Ovary (tissue), 9 donors: Measurements from ENCODE around the gene NUPR2. TPM values are rescaled to one million over a fixed set of nuclear protein-coding genes. Genes with fewer than 3 reads are reported as not detected.
"Not testable (repeated sequence)": the region's sequence is repeated elsewhere in the genome, so short reads cannot be mapped to it uniquely, and the experiment has no call there.

Experiments used
- DNase-seq, 5 donors: peaks; one replicate each; pipeline ENCODE4 v3.0.0-alpha.2; 2019 to 2020
- H3K27ac ChIP-seq, 2 donors: fragments of 200-600 bp; one replicate each; pipeline versions ENCODE4 v1.5.1 to v1.8.0; 2019 to 2022
- H3K27me3 ChIP-seq: fragments of 200-600 bp; one replicate; pipeline ENCODE4 v1.8.0; 2022
- H3K36me3 ChIP-seq: fragments of 200-600 bp; sonication (generic); one replicate; pipeline ENCODE4 v1.5.1; 2019
- H3K4me1 ChIP-seq: one replicate; pipeline ENCODE4 v1.8.1; 2013; ENCODE audit warnings: mild to moderate bottlenecking, moderate library complexity; ENCODE audit not compliant: insufficient read depth
- H3K4me3 ChIP-seq: fragments of 200-600 bp; sonication (generic); one replicate; pipeline ENCODE4 v1.5.1; 2017
- H3K9me3 ChIP-seq, 2 donors: fragments of 200-600 bp in 1 of 2; sonication (generic) in 1 of 2; one replicate each; pipeline versions ENCODE4 v1.5.1 to v1.8.1; 2013 to 2019; ENCODE audit warnings: mild to moderate bottlenecking in 1 of 2, moderate library complexity in 1 of 2
- EP300 ChIP-seq: sonication (generic); formaldehyde crosslinking; IDR thresholded peaks from one replicate; pipeline ENCODE4 v1.6.1; 2017; ENCODE audit warnings: antibody characterized with exemption
- POLR2A ChIP-seq: fragments of 450-650 bp; IDR thresholded peaks from one replicate; pipeline ENCODE4 v1.6.1; 2017; ENCODE audit warnings: antibody characterized with exemption, mild to moderate bottlenecking, moderate library complexity
- WGBS, 3 donors: extraction: QIAGEN DNeasy Blood & Tissue Kit in 1 of 3; methylation state at CpG; one replicate each; pipeline versions ENCODE4 v1.1.5 to v1.1.7; 2013 to 2017; 5-methylcytosine and 5-hydroxymethylcytosine counted together
- intact Hi-C, 4 donors: fragments of 100-400 bp; cut with DNase I; formaldehyde crosslinking; loops; one replicate each; pipeline versions ENCODE4 v1.11.0 to v1.15.1; 2022 to 2023
- polyA plus RNA-seq, 2 donors: library from polyadenylated mRNA; stranded (reverse); fragments of 200-250 nt in 1 of 2; fragments of 350-450 nt in 1 of 2; fragmentation: Illumina TruSeq in 1 of 2; extraction: RNeasy Lipid Tissue Mini Kit (QIAGEN cat#74804) in 1 of 2; gene quantifications; one replicate each; pipeline ENCODE4 v1.2.3, GENCODE V29; 2013 to 2014
- total RNA-seq, 7 donors: library from RNA; depleted of rRNA in 2 of 7; stranded (reverse); fragments of >200 nt in 2 of 7; fragmentation: NEBNext Ultra II Directional in 3 of 7; extraction: Animal tissue kit (Norgen Biotek cat#: 25700) in 3 of 7; gene quantifications; one replicate each; pipeline versions ENCODE4 v1.1.0 to v1.2.4, GENCODE V29; 2016 to 2023
- TF ChIP-seq, protein P1 (sequence below), 3 donors: fragments of 450-650 bp in 2 of 3; fragments of 200-600 bp in 1 of 3; IDR thresholded peaks; one replicate each; pipeline versions ENCODE4 v1.5.1 to v1.8.0; 2016 to 2022; ENCODE audit warnings: antibody characterized with exemption in 3 of 3, mild to moderate bottlenecking in 1 of 3
- donor health status: DM: no; HTN: no; CAD: no; lungs with moderate emphysema.
- donor health status: DM: no; HTN: no; CAD: no.
- donor health status: Bipolar disorder and iron deficiency.
- donor health status: DM: yes; HTN: yes; CAD: no.
- donor health status: DM: no; HTN: no; CAD: no.
- donor health status: DM: yes; HTN: yes; CAD: no.

Gene NUPR2
- total and polyA plus RNA-seq, 9 donors: 7.1 TPM; not detected in 8

DNA sequence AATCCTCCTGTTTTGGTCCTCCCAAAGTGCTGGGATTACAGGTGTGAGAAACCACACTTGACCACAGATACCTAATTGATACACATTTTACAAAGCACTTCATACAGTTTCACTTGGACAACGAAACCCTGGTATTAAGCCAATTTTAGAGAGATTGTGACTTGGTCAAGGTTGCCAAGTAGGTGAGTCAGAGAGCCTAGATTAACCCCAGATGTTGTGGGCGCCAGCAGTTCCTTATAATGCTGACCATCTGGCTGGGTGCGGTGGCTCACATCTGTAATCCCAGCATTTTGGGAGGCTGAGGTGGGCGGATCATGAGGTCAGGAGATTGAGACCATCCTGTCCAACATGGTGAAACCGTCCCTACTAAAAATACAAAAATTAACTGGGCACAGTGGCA, 18.5 kb downstream of the NUPR2 start:
- Histone ChIP-seq H3K4me3 (no peak overlapping the region), H3K27me3 (no peaks in the 10 kb centered on the region), H3K4me1 (peaks cover 9% of the 10 kb centered on the region), H3K27ac (no peak overlapping the region), H3K36me3 (no peaks in the 10 kb centered on the region), H3K9me3 (no peaks in the 10 kb centered on the region)
- intact Hi-C loops: no loop called here
- peak in 2 of 5 donors; percentile 31 to 38 for DNase-seq
- WGBS, 3 donors: 31 to 39% (median 35%) methylated on average over 5 of the region's 5 CpGs
- TF ChIP-seq EP300 (no peak), POLR2A (no peak)
- TF ChIP-seq, protein P1, sequence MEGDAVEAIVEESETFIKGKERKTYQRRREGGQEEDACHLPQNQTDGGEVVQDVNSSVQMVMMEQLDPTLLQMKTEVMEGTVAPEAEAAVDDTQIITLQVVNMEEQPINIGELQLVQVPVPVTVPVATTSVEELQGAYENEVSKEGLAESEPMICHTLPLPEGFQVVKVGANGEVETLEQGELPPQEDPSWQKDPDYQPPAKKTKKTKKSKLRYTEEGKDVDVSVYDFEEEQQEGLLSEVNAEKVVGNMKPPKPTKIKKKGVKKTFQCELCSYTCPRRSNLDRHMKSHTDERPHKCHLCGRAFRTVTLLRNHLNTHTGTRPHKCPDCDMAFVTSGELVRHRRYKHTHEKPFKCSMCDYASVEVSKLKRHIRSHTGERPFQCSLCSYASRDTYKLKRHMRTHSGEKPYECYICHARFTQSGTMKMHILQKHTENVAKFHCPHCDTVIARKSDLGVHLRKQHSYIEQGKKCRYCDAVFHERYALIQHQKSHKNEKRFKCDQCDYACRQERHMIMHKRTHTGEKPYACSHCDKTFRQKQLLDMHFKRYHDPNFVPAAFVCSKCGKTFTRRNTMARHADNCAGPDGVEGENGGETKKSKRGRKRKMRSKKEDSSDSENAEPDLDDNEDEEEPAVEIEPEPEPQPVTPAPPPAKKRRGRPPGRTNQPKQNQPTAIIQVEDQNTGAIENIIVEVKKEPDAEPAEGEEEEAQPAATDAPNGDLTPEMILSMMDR (IDR thresholded peaks at IDR 0.05): no peak

DNA sequence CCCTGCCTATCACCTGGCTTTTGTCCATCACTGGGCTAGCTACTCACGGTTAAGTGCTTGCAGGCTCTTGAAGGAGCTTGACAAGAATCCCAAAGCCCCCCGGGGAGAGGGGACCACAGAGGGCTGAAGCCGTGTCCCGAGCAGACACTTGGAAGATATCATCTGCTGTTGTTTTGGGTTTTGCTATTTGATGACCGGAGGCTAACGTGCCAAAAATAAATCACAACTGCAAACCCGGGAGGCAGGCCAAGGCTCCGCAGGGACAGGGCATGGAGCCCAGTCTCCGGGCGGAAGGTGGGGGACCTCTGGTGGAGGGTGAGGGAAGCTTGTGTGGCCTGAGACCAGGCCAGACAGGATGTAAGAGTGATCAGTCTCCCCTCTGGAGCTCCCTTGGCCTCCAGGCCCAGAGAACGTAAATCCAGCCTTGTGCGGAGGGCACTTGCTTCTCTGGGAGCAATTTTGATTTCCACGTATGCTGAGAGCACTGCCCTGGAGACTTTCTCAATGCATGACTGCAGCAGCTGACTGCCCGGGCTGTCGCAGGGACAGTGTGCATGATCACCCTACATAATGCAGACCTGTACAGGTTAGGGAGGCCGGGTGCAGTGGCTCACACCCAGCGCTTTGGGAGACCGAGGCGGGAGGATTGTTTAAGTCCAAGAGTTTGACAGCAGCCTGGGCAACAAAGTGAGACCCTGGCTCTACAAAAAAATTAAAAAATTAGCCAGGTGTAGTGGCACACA, 23.3 kb downstream of the NUPR2 start, which contains the start of gene PHKG1:
Gene PHKG1 (minus strand): TSS at position 164 of the 743 bp plus-strand sequence. CDS start 4,011 bp downstream, outside the sequence.
- Histone ChIP-seq H3K27ac (peak within 1 kb of the TSS in 1 of 2 donors; percentile 26), H3K36me3 (no peaks in the 10 kb centered on the region), H3K9me3 (no peaks in the 10 kb centered on the region), H3K4me1 (peaks cover 13% of the 10 kb centered on the region), H3K4me3 (no peak within 1 kb of the TSS), H3K27me3 (no peaks in the 10 kb centered on the region)
- intact Hi-C loops: no loop called here
- peak; percentile 79 to 89 (median 85) for DNase-seq
- 14 to 18% (median 17%) methylated on average over 19 of the region's 19 CpGs for WGBS, 3 donors
- no peak for TF ChIP-seq POLR2A
- TF ChIP-seq, protein P1 (IDR thresholded peaks at IDR 0.05): peak; percentile 12 to 32 (median 24)

DNA sequence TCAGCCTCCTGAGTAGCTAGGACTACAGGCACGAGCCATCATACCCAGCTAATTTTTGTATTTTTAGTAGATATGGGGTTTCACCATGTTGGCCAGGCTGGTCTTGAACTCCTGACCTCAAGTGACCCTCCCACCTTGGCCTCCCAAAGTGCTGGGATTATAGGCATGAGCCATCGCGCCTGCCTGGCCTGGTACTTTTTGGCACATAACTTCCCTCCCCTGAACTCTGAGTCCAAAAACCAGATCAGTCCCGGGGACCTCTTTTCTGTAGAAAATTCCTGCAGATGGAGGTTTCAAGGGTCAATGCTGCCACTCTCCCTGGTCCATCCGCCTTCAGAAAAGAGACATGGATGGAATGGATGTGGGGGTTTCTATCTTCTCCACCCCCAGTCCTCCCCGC, 23.8 kb downstream of the NUPR2 start:
- H3K27ac ChIP-seq: peak overlapping the region in 1 of 2 donors; percentile 26
- 16 to 25% (median 18%) methylated on average over 6 of the region's 6 CpGs for WGBS, 3 donors
- H3K9me3 ChIP-seq, H3K4me1 ChIP-seq, H3K36me3 ChIP-seq, H3K27me3 ChIP-seq, DNase-seq, intact Hi-C loops, H3K4me3 ChIP-seq: not testable (repeated sequence)

GRCh38 chr7:56091591-56091990, 24.6 kb downstream of the NUPR2 start:
- WGBS, 3 donors: 79 to 82% (median 79%) methylated on average over 3 of the region's 3 CpGs
- intact Hi-C loops: no loop called here
- H3K9me3 ChIP-seq: no peaks in the 10 kb centered on the region
- TF ChIP-seq, protein P1 (IDR thresholded peaks at IDR 0.05): no peak
- no peak for TF ChIP-seq EP300
- no peak for TF ChIP-seq POLR2A
- no peaks in the 10 kb centered on the region for H3K27me3 ChIP-seq
- no peaks in the 10 kb centered on the region for H3K36me3 ChIP-seq
- H3K4me1 ChIP-seq: peaks cover 8% of the 10 kb centered on the region
- DNase-seq: peak in 1 of 5 donors; percentile 24
- no peak overlapping the region for H3K27ac ChIP-seq
- H3K4me3 ChIP-seq: no peak overlapping the region

GRCh38 chr7:56087445-56087844, 28.8 kb downstream of the NUPR2 start:
- Histone ChIP-seq H3K27ac (no peak overlapping the region), H3K4me1 (peaks cover 7% of the 10 kb centered on the region), H3K4me3 (no peak overlapping the region), H3K27me3 (no peaks in the 10 kb centered on the region), H3K9me3 (no peaks in the 10 kb centered on the region), H3K36me3 (no peaks in the 10 kb centered on the region)
- DNase-seq: no peak
- 86 to 87% (median 86%) methylated on average over 15 to 16 of the region's 16 CpGs for WGBS, 3 donors
- intact Hi-C loops: no loop called here
- TF ChIP-seq EP300 (no peak), POLR2A (no peak)
- TF ChIP-seq, protein P1 (IDR thresholded peaks at IDR 0.05): no peak
